Activated CD8-positive, alpha-beta memory T cell treated with anti-CD3 and anti-CD28 coated beads, Interleukin-2, amount 50 U/mL, for 4 hours (primary cell): ENCODE data around the gene UTP15.

Experiments
- DNase-seq: peaks from one replicate; pipeline ENCODE4 v3.0.0-alpha.2; 2020

The UTP15 gene

DNA sequence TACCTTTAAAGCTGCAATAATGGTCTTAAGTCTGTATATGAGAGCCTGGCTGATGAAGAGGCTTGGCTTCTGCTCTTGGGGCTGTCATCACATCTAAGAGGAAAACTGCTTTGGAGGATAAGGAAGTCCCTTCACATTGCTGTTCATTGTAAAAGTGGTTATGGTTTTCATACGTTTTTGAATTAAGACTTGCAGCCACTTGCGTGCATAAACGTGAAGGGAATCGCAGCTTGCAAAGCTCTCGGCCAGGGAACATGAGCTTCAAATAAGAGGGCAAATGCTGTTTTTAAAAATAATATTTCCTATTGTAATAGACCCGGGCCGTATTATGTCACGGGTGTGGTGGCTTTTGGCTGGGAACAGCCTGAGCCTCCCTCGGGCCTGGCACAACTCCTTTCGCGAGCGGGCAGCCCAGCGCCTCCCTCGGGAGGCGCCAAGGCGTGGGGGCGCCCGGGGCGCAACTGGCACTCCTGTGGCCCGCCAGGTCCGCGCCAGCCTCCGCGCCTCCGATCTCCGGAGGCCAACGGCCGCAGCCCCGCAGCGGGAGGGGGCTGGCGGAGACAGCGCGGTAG, 59.9 kb downstream of the UTP15 start:
- no peak for DNase-seq

GRCh38 chr5:73625944-73626811, 60.6 kb downstream of the UTP15 start, which contains the start of gene ARHGEF28:
Gene ARHGEF28 (plus strand): TSS chr5:73626196. CDS start chr5:73684852, 58,656 bp downstream.
- DNase-seq = peak; percentile 19

GRCh38 chr5:73626814-73627313, 61.3 kb downstream of the UTP15 start:
- no peak for DNase-seq

GRCh38 chr5:73629456-73629855, 63.9 kb downstream of the UTP15 start:
- DNase-seq = no peak

DNA sequence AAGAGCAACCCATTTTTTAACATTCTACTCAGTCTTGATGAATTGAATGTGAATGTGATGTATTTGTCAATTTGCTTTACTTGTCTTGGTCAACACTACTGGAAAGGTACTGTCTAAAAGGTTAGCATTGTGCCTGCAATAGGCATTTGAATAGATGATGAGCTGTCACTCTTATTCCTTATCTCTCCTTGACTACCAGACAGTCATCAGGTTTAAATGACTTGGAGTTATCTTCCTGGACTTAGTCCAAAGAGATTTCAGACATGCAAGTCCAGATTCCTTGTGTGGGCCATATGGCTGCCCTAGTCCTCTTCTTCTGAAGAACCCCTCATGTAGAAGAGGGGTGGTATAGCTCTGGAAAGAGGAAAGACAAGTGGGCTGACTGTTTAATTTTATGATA, 65.2 kb downstream of the UTP15 start:
- DNase-seq = no peak

DNA sequence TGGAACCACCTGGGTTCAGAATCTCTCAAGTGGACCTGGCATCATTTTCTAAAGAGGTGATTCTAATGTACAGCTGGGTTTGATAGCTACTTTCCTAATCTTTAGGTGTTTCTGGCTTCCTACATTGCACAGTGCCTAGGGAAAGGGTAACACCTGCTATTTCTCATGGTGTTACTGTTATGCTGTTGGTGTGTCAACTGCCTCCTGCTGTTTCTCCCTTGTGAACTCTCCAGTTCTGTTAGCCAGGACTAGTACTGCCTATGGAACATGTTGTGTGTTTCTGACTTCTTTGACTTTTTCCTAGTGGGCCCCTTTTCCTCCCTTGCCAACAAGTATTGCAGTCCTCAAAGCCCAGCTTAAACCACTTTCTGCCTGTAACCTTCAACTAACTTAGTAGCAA, 66.0 kb downstream of the UTP15 start:
- DNase-seq = no peak
